Measurements from ENCODE around the gene AGBL2. TPM values are rescaled to one million over a fixed set of nuclear protein-coding genes. Genes with fewer than 3 reads are reported as not detected.

The AGBL2 gene, protein sequence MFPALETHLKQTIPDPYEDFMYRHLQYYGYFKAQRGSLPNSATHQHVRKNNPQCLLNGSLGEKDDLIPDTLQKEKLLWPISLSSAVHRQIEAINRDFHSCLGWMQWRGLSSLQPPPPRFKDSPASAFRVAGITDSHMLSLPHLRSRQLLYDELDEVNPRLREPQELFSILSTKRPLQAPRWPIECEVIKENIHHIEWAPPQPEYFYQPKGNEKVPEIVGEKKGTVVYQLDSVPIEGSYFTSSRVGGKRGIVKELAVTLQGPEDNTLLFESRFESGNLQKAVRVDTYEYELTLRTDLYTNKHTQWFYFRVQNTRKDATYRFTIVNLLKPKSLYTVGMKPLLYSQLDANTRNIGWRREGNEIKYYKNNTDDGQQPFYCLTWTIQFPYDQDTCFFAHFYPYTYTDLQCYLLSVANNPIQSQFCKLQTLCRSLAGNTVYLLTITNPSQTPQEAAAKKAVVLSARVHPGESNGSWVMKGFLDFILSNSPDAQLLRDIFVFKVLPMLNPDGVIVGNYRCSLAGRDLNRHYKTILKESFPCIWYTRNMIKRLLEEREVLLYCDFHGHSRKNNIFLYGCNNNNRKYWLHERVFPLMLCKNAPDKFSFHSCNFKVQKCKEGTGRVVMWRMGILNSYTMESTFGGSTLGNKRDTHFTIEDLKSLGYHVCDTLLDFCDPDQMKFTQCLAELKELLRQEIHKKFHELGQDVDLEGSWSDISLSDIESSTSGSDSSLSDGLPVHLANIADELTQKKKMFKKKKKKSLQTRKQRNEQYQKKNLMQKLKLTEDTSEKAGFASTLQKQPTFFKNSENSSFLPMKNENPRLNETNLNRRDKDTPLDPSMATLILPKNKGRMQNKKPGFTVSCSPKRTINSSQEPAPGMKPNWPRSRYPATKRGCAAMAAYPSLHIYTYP
- total RNA-seq (2014; rRNA removed; shearing (Covaris generic)), result 1.3 and 1.4 TPM in 2 replicates

DNA sequence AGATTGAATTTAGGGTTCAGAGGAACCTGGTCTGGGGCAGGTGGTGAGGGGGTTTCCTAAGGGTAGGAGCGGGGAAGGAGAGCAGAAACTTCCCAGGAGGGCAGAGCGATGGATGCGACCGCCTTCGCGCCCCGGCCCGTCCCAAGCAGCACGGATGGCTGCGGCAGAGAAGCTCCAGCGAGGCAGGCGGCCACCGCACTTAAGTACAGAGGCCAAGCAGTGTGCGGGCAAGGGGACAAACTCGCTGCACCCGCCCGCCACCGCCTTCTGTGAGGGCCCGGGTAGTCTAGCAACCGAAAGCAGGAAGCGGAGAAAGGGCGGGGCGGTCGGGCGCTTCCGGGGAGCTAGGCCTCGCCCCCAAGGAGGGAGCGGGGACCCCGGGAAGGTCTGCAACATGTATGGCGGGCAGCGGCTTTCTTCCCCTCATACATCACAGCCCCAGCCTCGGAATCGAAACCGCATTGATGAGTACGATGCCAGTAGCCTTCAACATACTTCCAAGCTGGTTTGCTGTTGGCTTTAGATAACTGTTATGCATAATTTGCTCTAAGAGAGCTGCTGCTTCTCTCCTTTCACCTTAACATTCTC, at the start of gene AGBL2:
TSS of gene AGBL2 (minus strand) at position 288 of the 588 bp plus-strand sequence. CDS start 719 bp downstream, outside the sequence.

DNA sequence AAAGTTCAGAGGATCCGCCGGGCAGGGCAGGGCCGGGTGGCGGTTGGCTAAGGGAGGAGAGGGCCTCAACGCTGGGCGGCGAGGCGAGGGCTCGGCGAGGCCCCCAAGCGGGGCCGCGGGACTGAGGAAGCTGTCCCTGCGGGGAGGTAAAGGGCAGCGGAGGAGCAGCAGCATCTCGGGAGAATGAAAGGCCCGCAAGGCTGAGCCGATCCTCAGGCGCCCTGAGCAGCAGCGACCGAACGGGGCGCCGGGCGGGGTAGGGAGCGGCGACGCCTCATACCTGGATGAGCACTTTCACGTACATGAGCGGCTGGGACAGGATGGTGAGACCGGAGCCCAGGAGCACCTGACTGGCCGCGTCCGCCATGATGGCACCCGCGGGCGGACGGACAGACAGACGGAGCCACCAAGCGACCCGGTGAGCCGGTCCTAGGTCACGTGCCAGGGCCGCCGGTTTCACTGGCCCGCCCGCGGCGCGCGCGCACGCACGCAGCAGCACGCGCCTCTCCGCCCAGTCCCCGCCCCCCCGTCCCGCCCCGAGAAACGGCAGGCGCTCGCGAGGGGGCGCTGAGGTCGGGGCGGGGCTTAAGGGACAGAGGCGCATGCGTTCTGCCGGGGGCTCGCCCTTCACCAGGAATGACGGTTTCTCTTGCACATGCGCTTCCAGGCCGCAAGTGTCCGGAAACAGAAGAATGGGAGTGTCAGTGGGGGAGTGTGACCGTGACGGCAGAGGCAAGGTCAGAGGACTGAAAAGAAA, 72.9 kb downstream of the AGBL2 start, which contains the start of gene MTCH2:
TSS of gene MTCH2 (minus strand) at position 461 of the 757 bp plus-strand sequence. CDS start at position 367, 94 bp downstream.

Small RNAs within 50 kb of the gene (small RNA-seq; reads per million reads assigned to genes)
- gene RF00019, result not detected

Other genes with a start within 250 kb of the AGBL2 start
- gene CELF1, start 162.2 kb downstream of the AGBL2 start, total RNA-seq (2014; rRNA removed; shearing (Covaris generic)), result 91.6 and 105 TPM in 2 replicates
- 170 and 178 TPM in 2 replicates for gene PTPMT1, start 149.8 kb downstream of the AGBL2 start, total RNA-seq (2014; rRNA removed; shearing (Covaris generic))
- 20.7 and 25.5 TPM in 2 replicates for gene KBTBD4, start 136.4 kb downstream of the AGBL2 start, total RNA-seq (2014; rRNA removed; shearing (Covaris generic))
- 132 and 135 TPM in 2 replicates for gene NDUFS3, start 136.3 kb downstream of the AGBL2 start, total RNA-seq (2014; rRNA removed; shearing (Covaris generic))
- gene FAM180B, start 128.7 kb downstream of the AGBL2 start, total RNA-seq (2014; rRNA removed; shearing (Covaris generic)), result 0.13 and 1.4 TPM in 2 replicates
- 0.11 TPM in 1 of 2 replicates, not detected in the other for gene C1QTNF4, start 121.0 kb downstream of the AGBL2 start, total RNA-seq (2014; rRNA removed; shearing (Covaris generic))
- gene MTCH2, start 72.8 kb downstream of the AGBL2 start, total RNA-seq (2014; rRNA removed; shearing (Covaris generic)), result 64.9 and 92.9 TPM in 2 replicates
- 57.5 and 59.6 TPM in 2 replicates for gene FNBP4, start 52.0 kb upstream of the AGBL2 start, total RNA-seq (2014; rRNA removed; shearing (Covaris generic))
- gene NUP160, start 133.0 kb upstream of the AGBL2 start, total RNA-seq (2014; rRNA removed; shearing (Covaris generic)), result 36.7 and 37.8 TPM in 2 replicates

Data from A375 (cell line).